ENCODE measurements around the gene CPB2.

CPB2 gene

DNA sequence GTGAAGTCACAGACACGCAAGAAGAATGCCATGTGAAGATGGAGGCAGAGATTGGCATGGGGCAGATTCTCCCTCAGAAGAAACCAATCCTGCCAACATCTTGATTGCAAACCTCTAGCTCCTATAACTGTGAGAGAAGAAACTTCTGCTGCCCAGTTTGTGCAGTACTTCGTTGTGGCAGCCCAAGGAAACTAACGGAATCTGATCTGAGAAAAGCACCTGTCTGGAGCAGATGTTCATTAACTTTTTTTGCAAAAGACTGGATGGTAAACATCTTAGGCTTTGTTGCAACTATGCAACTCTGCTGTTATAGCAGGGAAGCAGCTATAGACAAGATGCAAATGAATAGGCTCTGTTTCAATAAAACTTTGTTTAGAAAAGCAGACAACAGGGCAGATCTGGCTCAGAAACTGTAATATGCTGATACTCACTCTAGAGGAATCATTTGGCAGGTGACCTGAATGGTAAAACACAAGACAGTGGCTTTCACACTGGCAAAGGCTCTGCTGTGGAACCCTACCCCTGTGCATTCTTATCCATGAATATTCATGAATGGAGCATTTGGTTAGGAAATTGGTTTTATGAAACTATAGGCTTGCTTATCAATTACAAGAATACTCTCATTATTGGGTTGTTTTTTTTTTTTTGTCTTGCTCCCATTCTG lies 25.3 kb upstream of the CPB2 start:
- no peak overlapping the region for H3K27ac ChIP-seq

DNA sequence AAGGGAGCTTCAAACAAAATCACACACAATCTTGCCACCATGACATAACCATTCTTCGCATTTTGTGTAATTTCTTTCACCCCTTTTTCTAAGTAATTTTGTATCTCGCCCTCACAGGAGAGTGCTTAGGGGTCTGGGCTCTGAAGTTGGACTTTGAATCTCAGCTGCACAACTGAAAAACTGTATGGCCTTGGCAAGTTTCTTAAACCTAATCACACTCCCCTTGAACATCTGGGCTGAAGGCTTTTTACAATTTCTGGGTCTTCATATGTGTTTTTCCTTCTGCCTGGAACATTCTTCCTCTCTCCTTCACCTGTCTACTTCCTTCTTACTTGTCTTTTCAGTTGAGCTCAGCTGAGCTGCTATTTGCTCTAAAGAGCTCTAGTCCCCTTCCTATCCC lies 24.3 kb upstream of the CPB2 start:
- in situ Hi-C loops (cut with HindIII; ENCODE audit: low pct_ligation_motif_present, low sequenced_read_pairs) = no loop called here
- no peaks in the 10 kb centered on the region for H3K36me3 ChIP-seq (replicated peaks)
- H3K27ac ChIP-seq = no peak overlapping the region

More for the DNA sequence above, 25.3 kb upstream of the CPB2 start:
- peaks cover 4% of the 10 kb centered on the region for H3K27me3 ChIP-seq (replicated peaks)
- DNase-seq = no peak
- H3K4me3 ChIP-seq (ENCODE audit: low read depth, low read length) = no peak overlapping the region
- TF ChIP-seq, protein P1, sequence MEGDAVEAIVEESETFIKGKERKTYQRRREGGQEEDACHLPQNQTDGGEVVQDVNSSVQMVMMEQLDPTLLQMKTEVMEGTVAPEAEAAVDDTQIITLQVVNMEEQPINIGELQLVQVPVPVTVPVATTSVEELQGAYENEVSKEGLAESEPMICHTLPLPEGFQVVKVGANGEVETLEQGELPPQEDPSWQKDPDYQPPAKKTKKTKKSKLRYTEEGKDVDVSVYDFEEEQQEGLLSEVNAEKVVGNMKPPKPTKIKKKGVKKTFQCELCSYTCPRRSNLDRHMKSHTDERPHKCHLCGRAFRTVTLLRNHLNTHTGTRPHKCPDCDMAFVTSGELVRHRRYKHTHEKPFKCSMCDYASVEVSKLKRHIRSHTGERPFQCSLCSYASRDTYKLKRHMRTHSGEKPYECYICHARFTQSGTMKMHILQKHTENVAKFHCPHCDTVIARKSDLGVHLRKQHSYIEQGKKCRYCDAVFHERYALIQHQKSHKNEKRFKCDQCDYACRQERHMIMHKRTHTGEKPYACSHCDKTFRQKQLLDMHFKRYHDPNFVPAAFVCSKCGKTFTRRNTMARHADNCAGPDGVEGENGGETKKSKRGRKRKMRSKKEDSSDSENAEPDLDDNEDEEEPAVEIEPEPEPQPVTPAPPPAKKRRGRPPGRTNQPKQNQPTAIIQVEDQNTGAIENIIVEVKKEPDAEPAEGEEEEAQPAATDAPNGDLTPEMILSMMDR (IDR thresholded peaks at IDR 0.05; ENCODE audit: low read depth, low read length, missing control alignments) = no peak
- no peaks in the 10 kb centered on the region for H3K36me3 ChIP-seq (replicated peaks)
- in situ Hi-C loops (cut with HindIII; ENCODE audit: low pct_ligation_motif_present, low sequenced_read_pairs) = no loop called here

DNA sequence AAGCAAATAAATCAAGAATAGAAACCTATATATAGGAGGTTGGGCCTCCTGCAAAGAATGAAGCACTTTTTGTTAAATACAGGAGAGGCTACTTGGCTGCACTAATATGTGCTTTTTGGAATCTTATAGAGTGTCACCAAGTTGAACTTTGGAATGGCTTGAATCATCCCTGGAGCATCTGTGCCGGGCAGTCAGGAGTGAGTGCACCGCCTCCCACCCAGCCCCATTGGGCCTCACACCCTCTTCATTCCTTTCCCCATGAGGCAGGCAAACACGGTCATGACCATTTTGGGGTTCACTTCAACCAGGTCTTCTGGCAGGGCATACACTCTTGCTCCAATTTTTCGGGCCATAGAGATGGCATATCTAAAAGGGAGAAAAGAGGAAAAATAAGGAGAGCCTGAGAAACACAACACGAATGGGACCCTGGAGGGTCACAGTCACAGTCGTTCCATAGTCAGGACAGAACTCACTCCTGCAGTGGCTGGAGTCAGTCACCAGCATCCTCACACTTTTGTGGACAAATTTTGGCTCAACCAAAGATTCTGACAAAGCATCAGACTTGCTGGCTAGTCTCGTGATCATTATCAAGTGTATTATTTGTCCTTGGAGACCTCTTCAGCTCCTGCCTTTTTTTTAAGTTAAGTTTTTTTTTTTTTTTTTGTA lies 22.7 kb upstream of the CPB2 start:
- DNase-seq = no peak
- Histone ChIP-seq H3K4me3 (ENCODE audit: low read depth, low read length) (no peak overlapping the region), H3K27me3 (replicated peaks) (peaks cover 4% of the 10 kb centered on the region), H3K36me3 (replicated peaks) (no peaks in the 10 kb centered on the region), H3K27ac (no peak overlapping the region)
- TF ChIP-seq, protein P1 (IDR thresholded peaks at IDR 0.05; ENCODE audit: low read depth, low read length, missing control alignments) = no peak
- in situ Hi-C loops (cut with HindIII; ENCODE audit: low pct_ligation_motif_present, low sequenced_read_pairs) = no loop called here

More for the DNA sequence above, 24.3 kb upstream of the CPB2 start:
- DNase-seq = no peak
- no peak overlapping the region for H3K4me3 ChIP-seq (ENCODE audit: low read depth, low read length)
- TF ChIP-seq, protein P1 (IDR thresholded peaks at IDR 0.05; ENCODE audit: low read depth, low read length, missing control alignments) = no peak
- peaks cover 4% of the 10 kb centered on the region for H3K27me3 ChIP-seq (replicated peaks)

DNA sequence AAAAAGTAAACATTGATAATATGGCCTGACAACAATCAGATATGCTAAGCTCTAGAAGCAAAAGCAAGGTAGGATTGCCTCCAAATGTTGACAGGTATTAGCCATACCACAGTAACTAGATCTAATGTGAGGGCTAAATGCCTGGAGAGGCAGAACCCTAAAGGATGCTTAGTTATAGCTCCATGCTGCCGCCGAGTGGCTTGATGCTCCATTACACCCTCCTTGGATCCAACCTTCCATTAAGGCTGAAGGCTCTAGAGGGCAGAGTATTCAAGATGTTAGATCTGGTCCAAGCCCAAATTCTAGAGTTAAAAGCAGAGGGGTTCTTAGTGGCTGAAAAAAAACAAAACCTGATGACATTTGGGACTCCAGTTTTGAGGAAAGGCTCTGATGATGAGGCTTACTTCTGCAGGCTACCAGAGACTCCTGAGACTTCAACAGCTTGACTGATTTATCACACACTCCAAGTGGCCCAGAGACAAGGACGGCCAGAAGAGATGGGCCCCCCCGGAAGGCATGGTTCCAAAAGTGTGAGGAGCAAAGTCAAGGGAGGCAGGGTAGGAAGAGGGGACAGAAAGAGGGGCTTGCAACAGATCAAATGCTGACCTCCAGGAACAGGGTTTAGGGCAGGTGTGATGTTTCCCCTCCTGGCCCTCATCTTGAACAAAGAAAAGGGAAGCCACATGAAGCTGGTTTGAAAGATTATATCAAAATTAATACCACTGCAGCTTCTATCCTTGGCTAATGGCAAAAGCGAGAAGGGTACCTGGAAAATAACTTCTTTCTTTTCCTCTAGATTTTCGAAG lies 21.9 kb upstream of the CPB2 start:
- Histone ChIP-seq H3K4me3 (ENCODE audit: low read depth, low read length) (no peak overlapping the region), H3K27me3 (replicated peaks) (no peaks in the 10 kb centered on the region), H3K27ac (no peak overlapping the region), H3K36me3 (replicated peaks) (no peaks in the 10 kb centered on the region)
- DNase-seq = peak; percentile 82
- TF ChIP-seq, protein P1 (IDR thresholded peaks at IDR 0.05; ENCODE audit: low read depth, low read length, missing control alignments) = peak; percentile 97
- in situ Hi-C loops (cut with HindIII; ENCODE audit: low pct_ligation_motif_present, low sequenced_read_pairs) = no loop called here

DNA sequence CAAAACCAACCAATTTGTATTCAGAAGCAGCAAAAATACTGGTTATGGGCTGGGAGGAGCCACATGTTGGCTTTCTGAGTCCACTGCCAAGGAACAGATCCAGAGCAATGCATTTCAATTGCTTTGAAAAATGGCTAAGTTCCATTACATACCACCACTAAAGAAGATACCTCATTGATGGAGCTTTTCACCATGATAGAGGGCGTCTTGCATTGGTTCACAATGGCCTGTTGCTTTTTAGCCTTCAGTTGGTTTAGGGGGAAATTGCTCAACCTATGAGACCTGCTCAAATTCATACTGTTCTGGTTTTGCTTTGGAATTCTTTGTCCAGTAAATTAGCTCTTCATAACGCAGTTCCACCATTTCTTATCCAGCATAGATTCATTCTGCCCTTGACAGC lies 21.2 kb upstream of the CPB2 start:
- no peak for DNase-seq
- in situ Hi-C loops (cut with HindIII; ENCODE audit: low pct_ligation_motif_present, low sequenced_read_pairs) = no loop called here
- TF ChIP-seq, protein P1 (IDR thresholded peaks at IDR 0.05; ENCODE audit: low read depth, low read length, missing control alignments) = no peak
- H3K27ac ChIP-seq = no peak overlapping the region
- no peak overlapping the region for H3K4me3 ChIP-seq (ENCODE audit: low read depth, low read length)
- H3K27me3 ChIP-seq (replicated peaks) = no peaks in the 10 kb centered on the region
- H3K36me3 ChIP-seq (replicated peaks) = no peaks in the 10 kb centered on the region
